Measurements from ENCODE around the gene PRKAR2B.

DNA sequence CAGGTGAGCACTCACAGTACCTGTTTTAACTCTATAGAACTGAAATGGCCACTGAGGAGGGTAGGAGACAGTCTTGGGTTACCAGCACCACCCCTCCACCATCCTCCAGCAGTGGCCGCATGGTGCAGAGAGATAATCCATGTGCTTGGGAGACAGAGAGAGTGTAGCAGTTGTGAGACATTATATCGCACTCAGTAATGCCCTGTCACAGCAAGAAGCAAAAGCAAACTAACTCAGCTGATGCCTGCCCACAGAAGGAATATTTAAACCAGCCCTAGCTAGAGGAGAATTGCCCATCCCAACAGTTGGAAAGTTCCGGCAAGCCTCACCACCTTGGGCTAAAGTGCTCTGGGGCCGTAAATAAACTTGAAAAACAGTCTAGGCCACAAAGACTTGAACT is 65.5 kb downstream of the PRKAR2B start:
- TF ChIP-seq, protein P1, sequence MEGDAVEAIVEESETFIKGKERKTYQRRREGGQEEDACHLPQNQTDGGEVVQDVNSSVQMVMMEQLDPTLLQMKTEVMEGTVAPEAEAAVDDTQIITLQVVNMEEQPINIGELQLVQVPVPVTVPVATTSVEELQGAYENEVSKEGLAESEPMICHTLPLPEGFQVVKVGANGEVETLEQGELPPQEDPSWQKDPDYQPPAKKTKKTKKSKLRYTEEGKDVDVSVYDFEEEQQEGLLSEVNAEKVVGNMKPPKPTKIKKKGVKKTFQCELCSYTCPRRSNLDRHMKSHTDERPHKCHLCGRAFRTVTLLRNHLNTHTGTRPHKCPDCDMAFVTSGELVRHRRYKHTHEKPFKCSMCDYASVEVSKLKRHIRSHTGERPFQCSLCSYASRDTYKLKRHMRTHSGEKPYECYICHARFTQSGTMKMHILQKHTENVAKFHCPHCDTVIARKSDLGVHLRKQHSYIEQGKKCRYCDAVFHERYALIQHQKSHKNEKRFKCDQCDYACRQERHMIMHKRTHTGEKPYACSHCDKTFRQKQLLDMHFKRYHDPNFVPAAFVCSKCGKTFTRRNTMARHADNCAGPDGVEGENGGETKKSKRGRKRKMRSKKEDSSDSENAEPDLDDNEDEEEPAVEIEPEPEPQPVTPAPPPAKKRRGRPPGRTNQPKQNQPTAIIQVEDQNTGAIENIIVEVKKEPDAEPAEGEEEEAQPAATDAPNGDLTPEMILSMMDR (IDR thresholded peaks at IDR 0.05) = no peak
- no peak for TF ChIP-seq POLR2A (IDR thresholded peaks at IDR 0.05)

All from lower leg skin (tissue), 3 donors.